ENCODE results near the gene HEPN1.

The HEPN1 gene

DNA sequence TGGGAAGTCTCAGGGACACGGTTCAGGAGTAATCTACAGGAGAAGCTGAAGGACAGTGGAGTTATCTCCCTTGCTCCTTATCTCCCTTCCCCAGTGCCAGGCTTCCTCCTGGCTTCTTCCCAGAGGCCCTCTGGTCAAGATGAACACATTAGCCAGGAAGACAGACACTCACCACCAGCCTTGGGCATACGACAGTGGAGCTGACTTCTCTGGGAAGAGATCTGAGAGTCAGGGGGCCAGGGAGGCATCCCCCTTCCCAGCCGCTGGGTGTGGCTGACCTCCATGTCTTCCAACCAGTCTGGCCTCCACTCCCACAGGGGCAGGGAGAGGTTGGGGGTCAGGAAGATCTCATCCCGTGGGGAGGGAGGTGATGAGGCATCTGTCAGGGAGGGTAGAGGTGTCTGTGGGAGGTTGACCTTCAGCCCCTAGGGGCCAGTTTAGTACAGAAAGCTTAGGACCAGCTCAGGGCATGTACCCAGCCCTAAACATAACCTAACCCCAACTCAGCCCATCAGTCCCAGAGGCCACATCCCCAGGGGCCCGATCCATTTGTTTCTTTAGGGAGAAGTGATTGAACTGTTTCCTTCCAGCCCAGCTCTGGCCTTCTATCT is 34.1 kb upstream of the HEPN1 start:
- DNase-seq (ENCODE audit: low read depth): no peak

DNA sequence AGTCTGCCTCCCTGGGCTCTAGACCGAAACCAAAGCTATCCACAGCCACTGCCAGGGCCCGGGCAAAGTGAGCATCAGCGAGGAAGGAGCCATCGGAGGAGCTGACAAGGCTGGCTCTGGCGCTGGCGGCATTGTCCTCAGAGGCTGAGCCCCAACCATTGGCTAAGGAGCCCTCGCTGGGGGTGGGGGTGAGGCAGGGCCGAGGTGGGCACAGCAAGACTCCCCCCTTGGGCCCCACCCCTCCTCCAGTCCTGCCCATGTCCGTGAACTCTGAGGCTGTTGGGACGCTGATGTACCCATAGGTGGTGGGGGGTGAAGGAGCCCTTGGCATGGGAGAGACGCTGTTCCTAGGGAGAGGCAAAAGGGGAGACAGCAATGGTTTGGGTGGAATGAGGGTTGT is 32.6 kb upstream of the HEPN1 start:
- DNase-seq (ENCODE audit: low read depth): no peak

DNA sequence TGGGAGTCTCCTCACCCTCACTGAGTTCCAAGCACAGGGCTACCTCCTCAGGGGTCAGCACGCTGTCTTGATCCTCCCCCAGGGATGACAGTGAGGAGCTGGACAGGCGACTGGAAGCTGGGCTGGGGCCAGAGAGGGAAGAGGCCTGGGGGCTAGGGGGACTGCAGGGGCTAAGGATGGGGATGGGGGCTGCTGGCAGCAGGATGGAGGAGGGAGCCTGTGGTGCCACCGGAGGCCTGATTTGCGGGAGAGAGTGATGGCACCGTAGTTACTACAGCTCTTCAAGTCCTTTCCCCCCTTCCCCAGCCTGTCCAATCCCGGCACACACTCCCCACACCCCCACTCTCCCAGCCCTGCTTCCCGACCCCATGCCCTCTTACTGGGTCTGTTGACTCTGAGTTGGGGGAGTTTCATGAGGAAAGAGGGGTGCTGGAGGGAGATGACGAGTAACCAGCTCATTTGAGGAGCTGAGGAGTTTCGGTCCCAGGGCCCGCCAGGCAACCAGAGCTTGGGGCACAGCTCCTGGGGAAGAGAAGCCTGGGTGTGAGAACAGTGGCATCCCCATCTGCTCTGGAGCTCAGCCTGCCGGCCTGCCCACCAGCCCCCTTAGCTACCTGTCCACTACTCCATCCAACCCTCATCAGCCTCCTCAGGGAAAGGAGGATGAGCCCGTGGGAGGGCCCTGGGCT is 31.9 kb upstream of the HEPN1 start:
- DNase-seq (ENCODE audit: low read depth): no peak

DNA sequence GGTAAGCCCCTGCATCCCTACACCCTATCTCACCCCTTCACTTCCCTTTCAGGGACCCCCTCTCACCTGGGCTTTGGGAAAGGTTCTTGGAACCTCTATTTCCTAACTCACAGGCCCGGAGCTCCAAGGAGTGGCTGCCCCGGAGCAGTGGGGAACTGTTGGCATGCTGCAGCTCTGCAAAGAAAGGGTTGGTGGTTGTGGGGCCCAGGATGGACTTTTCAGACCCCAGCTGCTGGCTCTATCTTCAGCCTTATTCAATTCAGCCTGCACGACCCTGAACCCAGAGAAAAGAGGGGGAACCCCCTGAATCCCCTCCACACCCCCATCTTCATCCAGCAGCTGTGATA is 31.4 kb upstream of the HEPN1 start:
- no peak for DNase-seq (ENCODE audit: low read depth)

DNA sequence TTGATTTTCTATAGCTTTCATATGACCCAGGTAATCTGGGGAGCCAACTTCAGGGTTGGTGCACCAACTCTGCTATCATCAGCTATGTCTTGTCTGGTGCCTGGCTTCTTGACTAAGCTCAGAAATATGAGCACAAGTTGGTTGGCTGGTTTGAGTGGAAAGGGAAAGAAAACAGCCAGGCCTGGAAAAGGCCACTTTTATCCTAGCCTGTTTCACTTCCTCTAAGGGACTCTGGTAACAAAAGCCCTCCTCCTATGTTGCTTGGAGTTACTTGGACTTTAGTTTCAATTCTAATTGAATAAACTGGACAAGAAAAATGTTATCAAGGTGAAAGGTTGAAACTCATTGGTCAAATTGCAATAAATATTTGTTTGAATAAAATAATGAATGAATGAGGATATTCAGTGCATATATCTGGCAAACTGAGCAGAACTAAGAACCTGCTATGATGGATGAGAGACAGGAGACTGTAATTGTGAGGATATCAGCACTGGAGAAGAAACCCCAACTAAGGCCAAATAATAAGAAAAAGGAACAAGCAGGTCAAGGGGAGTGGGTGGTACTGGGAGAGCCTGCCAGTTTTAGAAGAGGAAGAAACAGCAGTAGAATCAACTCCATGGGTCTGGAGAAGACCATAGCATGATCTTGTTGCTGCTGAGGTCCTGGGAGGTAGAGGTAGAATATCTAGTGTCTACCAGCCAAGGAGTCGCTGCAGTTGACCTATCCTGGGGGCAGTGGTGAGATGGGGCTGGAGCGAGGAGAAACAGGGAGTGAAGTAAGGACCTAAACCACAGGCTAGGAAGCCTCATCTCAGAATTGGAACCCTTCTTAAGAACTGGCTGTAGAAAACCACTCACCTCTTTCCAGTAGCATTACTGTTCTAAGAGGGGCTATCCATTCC is 29.6 kb upstream of the HEPN1 start:
- DNase-seq (ENCODE audit: low read depth): no peak

DNA sequence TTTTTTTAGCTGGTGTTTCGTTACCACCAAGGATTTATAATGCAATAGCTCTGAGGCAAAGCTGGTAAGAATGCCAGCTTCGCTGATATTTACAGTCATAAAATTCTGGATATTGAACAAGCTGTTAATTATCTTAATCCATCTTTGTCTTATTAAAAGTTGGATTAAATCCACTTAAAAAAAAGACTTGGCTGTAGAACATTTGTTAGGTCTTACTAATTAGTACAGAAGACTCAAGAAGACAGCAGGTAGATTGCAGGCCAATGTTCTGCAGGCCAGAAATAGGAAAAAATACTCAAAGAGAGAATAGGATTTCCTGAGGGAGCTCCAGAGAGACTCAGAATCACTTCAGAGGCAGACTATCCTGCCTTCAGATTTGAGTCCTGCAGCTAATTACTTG is 28.9 kb upstream of the HEPN1 start:
- no peak for DNase-seq (ENCODE audit: low read depth)

DNA sequence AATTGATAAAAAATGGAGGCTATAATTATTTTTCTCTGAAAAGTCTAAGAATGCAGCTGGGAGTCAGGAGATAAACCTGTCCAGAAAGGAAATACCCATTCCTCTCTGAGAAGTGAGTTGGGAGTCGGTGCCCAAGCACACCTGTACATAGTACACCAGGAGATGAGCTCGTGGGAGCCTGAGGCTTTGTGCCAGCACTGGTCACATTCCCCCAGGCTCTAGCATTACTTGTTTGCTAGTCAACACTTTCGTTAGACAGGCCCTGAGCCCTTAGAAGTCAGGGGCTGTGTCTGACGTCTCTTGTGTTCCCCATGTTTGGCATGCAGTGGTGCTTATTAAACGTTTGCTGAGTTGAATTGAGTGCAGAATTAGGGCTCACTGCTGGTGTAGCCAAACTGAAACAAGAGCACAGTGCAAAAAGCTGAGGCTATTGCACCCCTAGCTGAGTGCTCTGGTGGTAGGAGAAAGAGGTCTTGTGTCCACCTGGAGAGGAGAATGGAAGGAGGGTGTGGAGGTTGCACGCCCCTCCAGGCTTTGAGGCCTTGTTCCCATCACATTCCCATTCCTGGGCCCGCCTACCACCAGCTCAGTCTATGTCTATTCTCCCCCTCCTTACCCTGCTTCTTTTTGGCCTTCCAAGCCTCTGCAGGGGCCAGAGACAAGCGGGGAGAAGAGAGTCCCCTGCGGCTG is 28.2 kb upstream of the HEPN1 start:
- DNase-seq (ENCODE audit: low read depth): no peak

DNA sequence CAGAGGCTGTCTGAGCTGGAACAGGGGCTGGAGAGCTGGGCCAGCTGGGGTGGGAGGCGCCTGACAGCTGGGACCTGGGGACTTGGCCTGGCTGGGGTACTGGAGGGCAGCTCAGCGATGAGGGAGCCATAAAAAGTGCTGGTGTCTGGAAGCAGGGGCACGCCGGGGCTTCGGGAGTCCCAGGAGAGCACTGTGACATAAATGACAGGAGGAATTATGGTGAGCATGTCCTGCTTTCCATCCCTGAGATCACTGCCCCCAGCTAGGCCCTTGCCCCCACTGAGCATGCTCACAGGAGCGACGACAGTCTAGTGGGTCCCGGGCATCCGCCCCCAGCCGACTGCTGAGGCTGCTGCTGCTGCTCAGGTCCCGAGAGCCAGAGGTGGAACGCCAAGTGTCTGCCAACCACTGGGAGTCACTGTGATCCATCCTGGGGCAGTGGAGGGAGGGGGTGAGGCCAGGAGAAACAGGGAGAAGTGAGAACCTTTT is 27.6 kb upstream of the HEPN1 start:
- no peak for DNase-seq (ENCODE audit: low read depth)

DNA sequence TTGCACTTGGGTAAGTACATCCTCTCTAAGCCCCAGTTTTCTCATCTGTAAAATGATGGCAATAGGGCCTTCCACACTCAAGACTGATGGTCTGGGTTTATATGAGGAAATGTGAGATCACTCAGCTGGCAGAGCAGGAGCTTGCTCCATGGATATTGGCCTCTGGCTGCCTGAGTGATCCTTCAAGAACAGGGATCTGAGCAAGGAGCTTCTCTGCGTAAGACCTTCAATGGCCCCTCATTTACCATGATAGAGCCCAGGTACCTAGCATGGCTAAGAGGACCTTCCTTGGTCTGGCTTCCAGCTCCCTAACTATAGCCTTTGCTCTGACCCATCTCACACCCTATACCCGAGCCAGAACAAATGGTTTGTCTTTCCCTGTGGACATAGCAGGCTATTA is 26.9 kb upstream of the HEPN1 start:
- DNase-seq (ENCODE audit: low read depth): no peak

DNA sequence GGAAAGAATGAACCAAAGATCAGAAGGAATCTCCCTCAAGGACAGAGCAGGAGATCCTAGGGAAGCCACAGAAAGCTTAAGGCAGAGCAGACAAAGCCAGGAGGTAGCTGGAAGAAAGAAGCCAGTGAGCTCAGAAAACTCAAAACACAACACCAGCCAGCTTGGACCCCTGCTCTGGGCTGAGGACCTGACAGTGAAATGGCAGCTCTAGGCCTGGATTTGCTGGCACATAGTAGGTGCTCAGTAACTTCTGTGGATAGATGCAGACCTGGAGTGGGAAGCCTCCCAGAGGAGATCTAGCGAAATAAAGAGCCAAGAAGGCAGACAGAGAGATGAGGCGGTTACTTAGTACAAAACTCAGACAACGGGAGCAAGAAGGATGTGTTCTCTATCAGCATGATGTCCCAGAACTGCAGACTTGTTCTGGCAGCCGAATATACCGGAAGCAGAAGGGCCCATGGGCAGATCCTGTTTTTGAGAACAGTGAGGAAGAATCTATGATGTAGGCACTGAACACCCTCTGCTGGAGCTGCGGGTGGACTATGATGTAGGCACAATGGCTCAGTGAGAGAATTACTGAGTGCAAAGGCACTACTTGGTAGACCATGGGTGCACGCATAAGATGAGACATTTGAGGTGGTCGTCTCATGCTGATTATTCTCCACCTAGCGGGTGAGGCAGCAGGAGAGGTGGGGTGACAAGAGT is 26.1 kb upstream of the HEPN1 start:
- DNase-seq (ENCODE audit: low read depth): no peak

DNA sequence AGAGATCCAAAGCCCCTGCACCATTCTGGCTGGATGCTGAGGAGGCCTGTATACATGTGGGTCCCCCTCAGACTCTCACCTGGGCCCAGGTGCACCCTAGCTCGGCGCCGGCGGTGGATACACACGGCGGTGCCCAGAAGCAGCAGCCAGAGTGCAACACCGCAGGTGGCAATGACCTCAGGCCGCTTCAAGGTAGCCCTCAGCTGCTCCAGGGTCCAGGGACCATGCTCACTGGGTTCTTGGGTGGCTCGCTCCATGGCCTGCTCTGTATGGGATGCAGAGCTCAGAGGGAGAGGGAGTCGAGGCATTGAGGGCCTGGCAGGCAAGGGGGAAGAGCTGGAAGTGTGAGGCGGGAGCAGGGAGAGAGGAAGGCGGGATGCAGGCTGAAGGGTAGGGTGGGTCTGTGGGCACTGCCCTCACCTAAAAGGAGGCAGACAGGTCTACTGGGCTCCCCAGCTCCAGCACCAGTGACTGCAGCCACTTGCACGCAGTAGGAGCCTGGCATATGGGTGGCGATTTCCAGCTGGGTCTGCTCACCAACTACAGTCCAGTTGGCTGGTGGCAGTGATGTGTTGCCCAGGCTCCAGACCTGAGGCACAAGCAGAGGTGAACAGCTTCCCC is 25.2 kb upstream of the HEPN1 start:
- no peak for DNase-seq (ENCODE audit: low read depth)

DNA sequence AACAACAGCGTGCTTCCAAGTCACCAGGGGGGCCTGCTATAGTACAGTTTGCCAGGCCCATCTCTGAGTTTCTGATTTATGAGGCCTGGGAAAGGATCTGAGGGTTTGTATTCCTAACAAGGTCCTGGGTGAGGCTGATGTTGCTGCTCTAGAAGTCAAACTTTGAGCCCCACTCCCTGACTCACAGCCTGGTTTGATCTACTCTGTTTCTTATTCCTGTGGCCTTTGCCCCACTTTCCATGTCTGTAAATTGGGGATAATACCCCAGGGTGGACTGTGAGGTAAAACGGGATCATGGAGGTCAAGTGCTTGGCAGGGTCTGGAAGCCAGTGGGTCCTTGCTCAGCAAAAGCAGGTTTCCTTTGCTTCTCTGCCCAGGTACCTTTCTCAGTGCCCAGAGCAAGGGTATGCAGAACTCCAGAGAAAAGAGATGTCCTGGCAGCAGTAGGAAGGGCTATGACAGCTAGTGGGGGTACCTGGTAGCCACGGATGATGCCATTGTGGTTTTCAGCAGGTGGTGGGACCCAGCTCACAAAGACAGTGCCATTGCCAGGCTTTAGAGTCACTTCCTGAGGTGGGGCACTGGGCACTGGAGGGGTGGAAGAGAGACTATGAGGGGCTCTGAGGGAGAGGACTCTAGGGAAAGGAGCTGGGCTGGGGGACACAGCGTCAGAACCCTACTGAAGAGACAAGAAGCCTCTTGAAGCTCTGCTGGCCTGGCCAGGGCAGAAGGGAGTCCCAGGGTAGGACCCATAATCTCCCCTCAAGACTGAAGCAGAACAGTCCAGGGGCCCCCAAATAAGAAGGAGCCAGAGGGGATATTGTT is 24.2 kb upstream of the HEPN1 start:
- no peak for DNase-seq (ENCODE audit: low read depth)

DNA sequence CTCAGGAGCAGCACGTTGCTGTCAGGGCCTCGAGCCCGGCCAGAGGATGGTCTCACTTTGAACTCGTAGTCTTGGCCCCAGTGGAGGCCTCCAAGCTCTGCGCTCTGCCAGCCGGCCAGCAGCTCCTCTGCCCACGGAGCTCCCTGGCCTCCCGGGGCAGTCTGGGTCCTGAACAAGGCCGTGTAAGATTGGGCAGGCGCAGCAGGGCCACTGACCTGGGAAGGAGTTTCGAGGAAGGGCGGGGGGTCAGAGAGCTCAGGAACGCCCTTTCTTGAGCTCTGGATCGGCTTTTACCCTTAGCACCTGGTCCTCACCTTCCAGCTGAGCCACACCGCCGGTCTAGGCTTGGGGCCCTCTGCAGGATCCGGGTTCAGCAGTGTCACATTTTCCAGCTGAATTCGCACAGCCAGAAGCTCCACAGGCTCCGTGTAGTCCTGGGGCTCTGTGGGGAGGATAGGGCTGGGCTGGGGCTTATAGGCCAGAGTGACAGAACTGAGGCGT is 23.5 kb upstream of the HEPN1 start:
- no peak for DNase-seq (ENCODE audit: low read depth)

DNA sequence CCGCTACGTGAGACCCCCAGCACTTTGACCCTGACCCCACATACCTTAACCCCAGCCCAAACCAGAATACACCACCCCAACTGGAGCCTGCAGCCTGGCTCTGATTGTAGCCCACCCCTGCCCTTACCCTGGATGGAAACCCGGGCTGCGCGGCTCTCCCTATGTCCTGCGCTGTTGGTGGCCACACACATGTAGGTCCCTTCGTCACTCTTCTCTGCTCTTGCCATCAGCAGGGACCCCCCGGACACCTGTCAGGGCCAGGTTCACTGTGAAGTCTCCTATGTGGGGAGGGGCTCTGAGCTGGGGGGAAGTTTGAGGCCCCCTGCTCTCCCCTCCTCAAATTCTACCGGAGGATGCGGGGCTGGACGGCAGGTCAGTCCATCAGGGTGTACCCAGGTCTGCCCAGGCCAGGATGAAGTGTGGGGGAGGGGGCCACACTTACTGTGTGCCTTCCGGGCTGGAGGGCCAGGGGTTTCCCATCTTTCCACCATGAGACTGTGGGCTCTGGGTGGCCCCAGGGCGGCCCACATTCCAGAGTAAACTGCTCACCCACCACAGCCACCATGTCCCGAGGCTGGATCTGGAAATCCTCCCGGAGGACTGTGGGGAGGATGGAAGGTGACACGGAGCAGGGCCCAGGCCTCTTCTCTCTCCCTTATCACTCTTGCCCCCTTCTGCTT is 22.8 kb upstream of the HEPN1 start:
- no peak for DNase-seq (ENCODE audit: low read depth)

DNA sequence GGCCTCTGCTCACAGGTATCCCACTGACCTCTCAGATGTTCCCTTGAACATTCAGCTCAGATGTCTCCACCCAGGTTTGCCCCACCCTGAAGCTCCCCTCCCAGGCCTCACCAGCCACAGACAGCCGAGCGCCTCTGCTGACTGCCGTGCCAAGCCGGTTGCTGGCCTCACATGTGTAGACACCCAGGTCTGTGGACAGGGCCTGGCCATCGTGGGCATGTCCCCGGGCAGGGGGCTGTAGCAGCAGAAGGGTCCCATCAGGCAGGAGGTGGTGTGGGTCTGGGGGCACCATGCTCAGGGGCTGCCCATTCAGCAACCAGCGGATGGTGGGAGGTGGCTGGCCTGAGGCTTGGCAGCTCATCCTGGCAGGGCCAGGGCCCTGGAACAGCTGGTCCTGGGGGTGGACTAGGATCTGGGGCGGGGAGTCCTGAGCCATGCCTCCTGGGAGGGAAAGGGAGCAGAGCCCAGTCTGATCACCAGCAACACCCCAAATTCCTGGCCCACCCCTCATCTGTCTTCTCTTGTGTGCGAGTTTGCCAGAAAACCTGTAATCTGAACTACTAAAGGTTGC is 22.1 kb upstream of the HEPN1 start:
- DNase-seq (ENCODE audit: low read depth): no peak

DNA sequence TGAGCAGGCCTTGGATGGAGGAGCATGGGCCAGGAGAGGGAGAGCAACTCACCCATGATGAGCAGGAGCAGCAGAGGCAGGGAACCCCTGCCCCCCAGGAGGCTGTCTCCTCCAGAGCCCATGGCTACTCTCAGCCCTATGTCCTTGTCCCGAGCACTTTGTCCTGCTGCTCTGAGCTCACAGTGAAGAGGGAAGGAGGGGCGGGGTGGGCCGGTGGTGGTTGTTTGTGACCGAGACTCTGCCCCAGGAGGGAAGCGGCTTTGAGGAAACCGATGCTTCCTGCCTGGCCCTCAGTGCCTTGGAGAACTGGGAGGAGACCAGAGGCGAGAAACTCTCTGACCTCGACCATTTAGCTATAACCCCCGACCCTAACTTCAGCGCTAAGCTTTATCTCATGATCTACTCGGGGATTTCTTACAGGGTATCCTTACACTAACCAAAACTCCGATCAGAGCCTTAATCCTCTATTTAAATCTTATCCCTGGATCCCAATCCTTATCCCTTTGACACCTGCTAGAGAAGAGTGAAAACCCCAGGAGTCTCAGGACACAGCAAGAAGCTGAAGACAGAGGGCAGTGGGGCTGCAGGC is 21.3 kb upstream of the HEPN1 start, which contains the start of gene ROBO4:
Gene ROBO4, minus strand, starts transcription at position 192 of the 589 bp plus-strand sequence. Its CDS starts 70 bp downstream, at position 122.
- no peak for DNase-seq (ENCODE audit: low read depth)

DNA sequence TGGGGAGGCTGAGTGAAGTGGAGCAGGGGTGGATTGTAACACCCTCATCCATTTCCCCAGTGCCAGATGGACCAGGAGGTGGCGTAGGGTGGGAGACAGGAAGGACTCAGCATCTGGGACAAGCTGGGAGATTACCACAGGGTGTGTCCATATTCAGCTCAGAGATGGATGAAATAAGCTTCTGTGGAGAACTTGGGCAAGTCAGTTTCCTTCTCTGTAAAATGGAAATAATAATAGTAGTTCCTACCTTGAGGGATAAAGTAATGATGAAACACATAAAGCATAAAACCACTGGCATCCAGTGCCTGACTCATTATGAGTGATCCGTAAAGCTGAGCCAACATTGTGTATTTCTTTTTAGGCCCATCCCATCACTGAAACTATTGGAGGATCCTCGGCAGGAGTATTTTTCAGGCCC is 20.8 kb upstream of the HEPN1 start:
- DNase-seq (ENCODE audit: low read depth): peak; percentile 83

DNA sequence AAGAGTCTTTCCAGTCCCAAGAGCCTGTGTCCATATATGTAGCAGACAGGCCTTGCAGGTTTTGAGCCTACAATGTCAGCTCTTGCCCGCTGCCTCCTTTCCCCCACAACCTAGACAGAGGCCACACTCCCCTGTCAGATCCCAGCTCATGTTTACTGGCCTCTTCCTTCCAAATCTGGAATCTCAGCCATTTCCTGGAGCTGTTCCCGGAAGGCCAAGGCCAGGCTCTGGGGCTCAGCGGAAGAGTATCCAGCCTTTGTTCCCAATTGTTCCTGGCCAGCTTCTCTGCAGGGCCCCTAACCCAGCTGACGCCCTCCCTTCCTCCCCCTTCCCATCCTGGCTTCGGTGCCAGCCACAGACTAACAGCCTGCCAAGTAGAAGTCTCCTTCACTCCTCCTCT is 20.3 kb upstream of the HEPN1 start:
- no peak for DNase-seq (ENCODE audit: low read depth)

All from GM04503 (cell line).